Measurements from ENCODE around the gene ATF6.

GRCh38 chr1:161952607-161953172, 186.6 kb downstream of the ATF6 start:
- TF ChIP-seq POLR2A (IDR thresholded peaks at IDR 0.05; ENCODE audit: low read depth, low read length) (no peak), CTCF (conservative IDR thresholded peaks at IDR 0.05; ENCODE audit: low read depth, low read length) (no peak), FOS (IDR thresholded peaks at IDR 0.05; ENCODE audit: low read depth, low read length) (no peak), MAFK (IDR thresholded peaks at IDR 0.05; ENCODE audit: low read depth, low read length) (no peak), RAD21 (IDR thresholded peaks at IDR 0.05; ENCODE audit: low read length) (no peak), RFX5 (IDR thresholded peaks at IDR 0.05; ENCODE audit: low read depth, low read length) (no peak), CEBPB (IDR thresholded peaks at IDR 0.05; ENCODE audit: low read depth, low read length) (no peak), MAZ (IDR thresholded peaks at IDR 0.05; ENCODE audit: borderline replicate concordance, low read depth, low read length) (no peak), NFE2L2 (IDR thresholded peaks at IDR 0.05; ENCODE audit: low read depth, low read length) (no peak)
- TF ChIP-seq, protein P1, sequence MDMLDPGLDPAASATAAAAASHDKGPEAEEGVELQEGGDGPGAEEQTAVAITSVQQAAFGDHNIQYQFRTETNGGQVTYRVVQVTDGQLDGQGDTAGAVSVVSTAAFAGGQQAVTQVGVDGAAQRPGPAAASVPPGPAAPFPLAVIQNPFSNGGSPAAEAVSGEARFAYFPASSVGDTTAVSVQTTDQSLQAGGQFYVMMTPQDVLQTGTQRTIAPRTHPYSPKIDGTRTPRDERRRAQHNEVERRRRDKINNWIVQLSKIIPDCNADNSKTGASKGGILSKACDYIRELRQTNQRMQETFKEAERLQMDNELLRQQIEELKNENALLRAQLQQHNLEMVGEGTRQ (IDR thresholded peaks at IDR 0.05; ENCODE audit: low read depth, low read length), result no peak
